Adrenal gland (tissue), 12 donors: ENCODE data around the gene RGS19. TPM values are rescaled to one million over a fixed set of nuclear protein-coding genes. Genes with fewer than 3 reads are reported as not detected.
A peak's percentile ranks its signal among the peaks of the same experiment; 100 is the strongest.

Source experiments
- DNase-seq, 7 donors: peaks; one replicate each; pipeline ENCODE4 v3.0.0-alpha.2; 2019 to 2020
- H3K27ac ChIP-seq, 5 donors: fragments of 200-600 bp; sonication (generic) in 4 of 5; 1 replicate in 3 of 5; 2 replicates in 2 of 5; pipeline versions ENCODE4 v1.5.1 to v1.8.0; 2016 to 2020; ENCODE audit warnings: mild to moderate bottlenecking in 1 of 5
- H3K27me3 ChIP-seq: fragments of 200-600 bp; 2 replicates; pipeline ENCODE4 v1.8.0; 2021
- H3K36me3 ChIP-seq, 2 donors: fragments of 200-600 bp; replicated peaks in 1 of 2; 1 replicate in 1 of 2; 2 replicates in 1 of 2; pipeline versions ENCODE4 v1.5.1 to v1.8.0; 2018 to 2022
- H3K4me1 ChIP-seq, 2 donors: fragments of 200-600 bp; replicated peaks in 1 of 2; 1 replicate in 1 of 2; 2 replicates in 1 of 2; pipeline versions ENCODE4 v1.5.1 to v1.8.0; 2018 to 2021
- H3K4me3 ChIP-seq, 4 donors: fragments of 200-600 bp; sonication (generic) in 3 of 4; one replicate each; pipeline ENCODE4 v1.5.1; 2016 to 2018
- H3K9me3 ChIP-seq, 3 donors: fragments of 200-600 bp; sonication (generic) in 1 of 3; replicated peaks in 1 of 3; 1 replicate in 2 of 3; 2 replicates in 1 of 3; pipeline versions ENCODE4 v1.5.1 to v1.8.0; 2016 to 2021
- POLR2A ChIP-seq, 2 donors: fragments of 450-650 bp; IDR thresholded peaks; one replicate each; pipeline ENCODE4 v1.6.1; 2017; ENCODE audit warnings: antibody characterized with exemption in 2 of 2, mild to moderate bottlenecking in 2 of 2, moderate library complexity in 1 of 2
- WGBS, 4 donors: extraction: QIAGEN DNeasy Blood & Tissue Kit in 2 of 4; methylation state at CpG; one replicate each; pipeline versions ENCODE4 v1.1.5 to v1.1.7; 2013 to 2017; 5-methylcytosine and 5-hydroxymethylcytosine counted together
- intact Hi-C, 2 donors: fragments of 100-400 bp; cut with DNase I; formaldehyde crosslinking; loops; one replicate each; pipeline versions ENCODE4 v1.14.1 to v1.15.0; 2022 to 2023
- polyA plus RNA-seq, 3 donors: library from polyadenylated mRNA; stranded (reverse); fragments of 200-250 nt in 2 of 3; fragments of 350-450 nt in 1 of 3; fragmentation: Illumina TruSeq in 1 of 3; extraction: RNeasy Lipid Tissue Mini Kit (QIAGEN cat#74804) in 1 of 3; gene quantifications; one replicate each; pipeline ENCODE4 v1.2.3, GENCODE V29; 2013 to 2014
- total RNA-seq, 9 donors: library from RNA; depleted of rRNA in 4 of 9; stranded (reverse); fragments of >200 nt in 4 of 9; fragments of 120-200 nt in 1 of 9; fragmentation: NEBNext Ultra II Directional in 1 of 9; extraction: Animal tissue kit (Norgen Biotek cat#: 25700) in 1 of 9; gene quantifications; one replicate each; pipeline versions ENCODE4 v1.1.0 to v1.2.4, GENCODE V29; 2013 to 2023
- TF ChIP-seq, protein P1 (sequence below), 6 experiments: fragments of 450-650 bp in 4 of 6; fragments of 200-600 bp in 2 of 6; sonication (generic) in 1 of 6; IDR thresholded peaks; 1 replicate in 5 of 6; 2 replicates in 1 of 6; pipeline versions ENCODE4 v1.5.1 to v1.8.0; 2016 to 2021; ENCODE audit warnings: antibody characterized with exemption in 6 of 6, mild to moderate bottlenecking in 2 of 6, moderate library complexity in 1 of 6
- donor health status: healthy with polysubstance abuse.
- donor health status: Bipolar disorder and iron deficiency.
- donor health status: DM: yes; HTN: yes; CAD: no.
- donor health status: DM: no; HTN: no; CAD: no.
- donor health status: DM: no; HTN: no; CAD: no.
- donor health status: DM: yes; HTN: yes; CAD: no.

Gene RGS19
- total and polyA plus RNA-seq, 12 donors, result 3.0 to 42.0 (median 15.1) TPM

DNA sequence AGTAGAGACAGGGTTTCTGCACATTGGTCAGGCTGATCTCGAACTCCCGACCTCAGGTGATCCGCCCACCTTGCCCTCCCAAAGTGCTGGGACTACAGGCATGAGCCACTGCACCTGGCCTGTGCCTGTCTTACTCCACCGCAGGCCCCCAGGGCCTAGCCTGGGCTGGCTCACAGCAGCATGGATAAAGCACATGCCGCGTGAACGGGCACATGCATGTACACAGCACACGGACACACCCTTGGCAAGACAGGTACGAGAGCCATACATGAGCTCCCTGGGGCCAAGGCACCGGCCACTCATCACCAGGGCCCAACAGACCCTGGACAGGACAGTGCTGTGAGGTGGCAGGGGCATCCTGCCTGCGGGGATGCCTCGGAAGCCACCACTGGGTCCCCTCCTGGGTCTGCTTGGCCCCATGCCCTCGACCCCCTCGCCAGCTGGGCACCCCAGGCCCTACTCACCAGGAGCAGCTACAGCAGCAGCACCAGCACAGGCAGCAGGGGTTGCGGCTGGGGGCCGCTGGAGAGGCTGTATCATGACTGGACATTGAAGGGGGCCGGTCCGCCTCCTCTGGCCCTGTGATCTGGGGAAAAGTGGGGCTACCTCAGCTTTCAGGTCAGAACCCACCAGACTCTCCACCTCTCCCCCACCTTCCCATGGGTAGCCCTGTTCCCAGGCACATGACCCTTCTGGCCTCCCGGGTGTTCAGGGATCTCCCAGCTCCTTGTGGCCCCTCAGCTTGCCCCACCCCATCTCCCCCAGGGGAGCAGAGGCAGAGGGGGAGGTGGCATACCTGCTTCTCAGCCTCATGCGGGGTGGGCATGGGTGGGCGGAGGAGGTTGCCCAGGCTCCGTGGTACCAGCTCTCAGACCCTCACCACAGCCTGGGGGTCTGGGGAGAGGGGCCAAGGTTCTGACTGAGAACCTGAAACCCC lies 3.0 kb downstream of the RGS19 start:
- Histone ChIP-seq H3K27ac (no peak overlapping the region), H3K9me3 (no peaks in the 10 kb centered on the region), H3K4me3 (peak overlapping the region in 1 of 4 donors; percentile 94), H3K36me3 (peaks cover 0 to 16% of the 10 kb centered on the region in 2 donors), H3K4me1 (peaks cover 6 to 12% of the 10 kb centered on the region in 2 donors), H3K27me3 (no peaks in the 10 kb centered on the region)
- TF ChIP-seq, protein P1, sequence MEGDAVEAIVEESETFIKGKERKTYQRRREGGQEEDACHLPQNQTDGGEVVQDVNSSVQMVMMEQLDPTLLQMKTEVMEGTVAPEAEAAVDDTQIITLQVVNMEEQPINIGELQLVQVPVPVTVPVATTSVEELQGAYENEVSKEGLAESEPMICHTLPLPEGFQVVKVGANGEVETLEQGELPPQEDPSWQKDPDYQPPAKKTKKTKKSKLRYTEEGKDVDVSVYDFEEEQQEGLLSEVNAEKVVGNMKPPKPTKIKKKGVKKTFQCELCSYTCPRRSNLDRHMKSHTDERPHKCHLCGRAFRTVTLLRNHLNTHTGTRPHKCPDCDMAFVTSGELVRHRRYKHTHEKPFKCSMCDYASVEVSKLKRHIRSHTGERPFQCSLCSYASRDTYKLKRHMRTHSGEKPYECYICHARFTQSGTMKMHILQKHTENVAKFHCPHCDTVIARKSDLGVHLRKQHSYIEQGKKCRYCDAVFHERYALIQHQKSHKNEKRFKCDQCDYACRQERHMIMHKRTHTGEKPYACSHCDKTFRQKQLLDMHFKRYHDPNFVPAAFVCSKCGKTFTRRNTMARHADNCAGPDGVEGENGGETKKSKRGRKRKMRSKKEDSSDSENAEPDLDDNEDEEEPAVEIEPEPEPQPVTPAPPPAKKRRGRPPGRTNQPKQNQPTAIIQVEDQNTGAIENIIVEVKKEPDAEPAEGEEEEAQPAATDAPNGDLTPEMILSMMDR (IDR thresholded peaks at IDR 0.05), result no peak
- TF ChIP-seq POLR2A (IDR thresholded peaks at IDR 0.05), result no peak
- WGBS, 4 donors, result 84 to 95% (median 93%) methylated on average over 11 to 21 of the region's 22 CpGs
- DNase-seq, result no peak
- intact Hi-C loops, result no loop called here

DNA sequence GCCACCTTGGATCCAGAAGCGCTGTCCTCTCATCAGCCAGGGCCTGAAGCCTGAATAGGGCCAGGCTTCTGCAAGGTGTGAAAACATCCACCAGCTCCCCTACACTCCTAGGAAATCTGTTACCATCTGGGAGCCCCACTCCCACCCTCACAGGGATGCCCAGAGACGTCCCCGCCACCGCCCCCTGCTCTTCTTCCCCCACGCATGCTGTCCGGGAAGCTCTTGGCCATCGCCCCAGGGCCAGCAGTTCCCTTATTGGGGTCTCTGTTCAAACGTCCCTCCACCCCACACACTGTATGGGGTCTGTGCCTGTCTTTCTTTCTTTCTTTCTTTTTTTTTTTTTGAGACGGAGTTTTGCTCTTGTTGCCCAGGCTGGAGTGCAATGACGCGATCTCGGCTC lies 3.8 kb downstream of the RGS19 start:
- no peak overlapping the region for H3K4me3 ChIP-seq
- H3K27me3 ChIP-seq, result no peaks in the 10 kb centered on the region
- no peak for DNase-seq
- TF ChIP-seq, protein P1 (IDR thresholded peaks at IDR 0.05), result no peak
- no peak for TF ChIP-seq POLR2A (IDR thresholded peaks at IDR 0.05)
- H3K27ac ChIP-seq, result no peak overlapping the region
- intact Hi-C loops, result no loop called here
- H3K36me3 ChIP-seq, result peaks cover 0 to 16% of the 10 kb centered on the region in 2 donors
- peaks cover 6 to 12% of the 10 kb centered on the region in 2 donors for H3K4me1 ChIP-seq
- H3K9me3 ChIP-seq, result no peaks in the 10 kb centered on the region
- 90 to 94% (median 92%) methylated on average over 11 to 12 of the region's 12 CpGs for WGBS, 4 donors

DNA sequence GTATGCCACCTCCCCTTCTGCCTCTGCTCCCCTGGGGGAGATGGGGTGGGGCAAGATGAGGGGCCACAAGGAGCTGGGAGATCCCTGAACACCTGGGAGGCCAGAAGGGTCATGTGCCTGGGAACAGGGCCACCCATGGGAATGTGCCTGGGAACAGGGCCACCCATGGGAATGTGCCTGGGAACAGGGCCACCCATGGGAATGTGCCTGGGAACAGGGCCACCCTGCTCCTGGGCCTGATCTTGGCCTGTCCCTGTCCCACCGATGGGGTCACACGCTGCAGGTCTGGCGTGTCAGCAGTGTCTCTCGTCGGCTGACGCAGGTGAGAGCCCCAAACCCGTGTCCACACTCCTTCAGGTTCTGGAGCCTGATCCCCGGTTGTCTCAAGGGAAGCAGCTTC lies 4.4 kb downstream of the RGS19 start:
- Histone ChIP-seq H3K4me1 (peaks cover 6 to 12% of the 10 kb centered on the region in 2 donors), H3K4me3 (no peak overlapping the region), H3K9me3 (no peaks in the 10 kb centered on the region), H3K27me3 (no peaks in the 10 kb centered on the region), H3K27ac (no peak overlapping the region), H3K36me3 (peaks cover 0 to 16% of the 10 kb centered on the region in 2 donors)
- intact Hi-C loops, result no loop called here
- no peak for DNase-seq
- TF ChIP-seq POLR2A (IDR thresholded peaks at IDR 0.05), result no peak
- TF ChIP-seq, protein P1 (IDR thresholded peaks at IDR 0.05), result no peak
- WGBS, 4 donors, result 90 to 100% (median 94%) methylated on average over 3 to 8 of the region's 8 CpGs; no CpG with 5 or more reads in 1 of the 4 donors

DNA sequence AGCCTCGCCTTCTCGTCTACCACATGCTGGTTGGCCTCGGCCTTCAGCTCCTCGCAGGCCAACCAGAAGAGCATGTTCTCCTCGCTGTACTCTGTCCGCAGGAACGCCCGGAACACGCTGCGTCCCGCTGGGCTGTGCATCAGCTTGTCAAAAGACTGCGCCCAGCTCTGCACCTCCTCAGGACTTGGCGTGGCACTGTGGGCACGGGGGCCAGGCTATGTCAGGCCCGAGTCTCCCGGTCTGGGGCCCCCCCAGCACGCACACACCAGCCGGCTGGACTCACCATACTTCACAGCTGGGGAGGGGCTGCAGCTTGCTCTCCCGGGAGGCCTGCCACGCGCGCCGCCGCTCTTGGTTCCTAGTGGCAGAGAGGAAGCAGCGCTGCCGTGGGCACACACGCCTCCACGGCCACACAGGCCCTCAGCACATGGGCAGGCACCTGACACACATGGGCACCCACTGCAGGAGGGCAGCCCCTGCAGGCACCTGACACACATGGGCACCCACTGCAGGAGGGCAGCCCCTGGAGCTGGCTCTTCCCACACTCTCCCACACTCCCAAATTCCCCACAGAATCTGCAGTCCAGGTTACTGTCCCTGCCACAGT lies 5.0 kb downstream of the RGS19 start:
- intact Hi-C loops, result no loop called here
- Histone ChIP-seq H3K27me3 (no peaks in the 10 kb centered on the region), H3K4me3 (no peak overlapping the region), H3K36me3 (peaks cover 0 to 16% of the 10 kb centered on the region in 2 donors), H3K27ac (no peak overlapping the region), H3K9me3 (no peaks in the 10 kb centered on the region), H3K4me1 (peaks cover 5 to 10% of the 10 kb centered on the region in 2 donors)
- TF ChIP-seq, protein P1 (IDR thresholded peaks at IDR 0.05), result no peak
- TF ChIP-seq POLR2A (IDR thresholded peaks at IDR 0.05), result no peak
- DNase-seq, result no peak
- 92 to 95% (median 93%) methylated on average over 16 to 28 of the region's 28 CpGs for WGBS, 4 donors
